SU-DHL-6 (cell line): ENCODE results near the gene NLN.

Experiments used
- EZH2phosphoT487 ChIP-seq: fragments of 200-600 bp; sonication (generic), shearing (Covaris generic); conservative IDR thresholded peaks from 2 replicates; pipeline ENCODE4 v1.6.1; 2018; ENCODE audit warnings: mild to moderate bottlenecking, antibody characterized with exemption, low read length, moderate library complexity, mixed read lengths
- TF ChIP-seq, protein P1 (sequence below): fragments of 200-600 bp; sonication (generic); IDR thresholded peaks from one replicate; pipeline ENCODE4 v1.5.1; 2017; ENCODE audit warnings: antibody characterized with exemption, mild to moderate bottlenecking, low read length, moderate library complexity; ENCODE audit not compliant: insufficient read depth, poor library complexity, severe bottlenecking

GRCh38 chr5:65846101-65846500 lies 124.1 kb downstream of the NLN start:
- TF ChIP-seq, protein P1, sequence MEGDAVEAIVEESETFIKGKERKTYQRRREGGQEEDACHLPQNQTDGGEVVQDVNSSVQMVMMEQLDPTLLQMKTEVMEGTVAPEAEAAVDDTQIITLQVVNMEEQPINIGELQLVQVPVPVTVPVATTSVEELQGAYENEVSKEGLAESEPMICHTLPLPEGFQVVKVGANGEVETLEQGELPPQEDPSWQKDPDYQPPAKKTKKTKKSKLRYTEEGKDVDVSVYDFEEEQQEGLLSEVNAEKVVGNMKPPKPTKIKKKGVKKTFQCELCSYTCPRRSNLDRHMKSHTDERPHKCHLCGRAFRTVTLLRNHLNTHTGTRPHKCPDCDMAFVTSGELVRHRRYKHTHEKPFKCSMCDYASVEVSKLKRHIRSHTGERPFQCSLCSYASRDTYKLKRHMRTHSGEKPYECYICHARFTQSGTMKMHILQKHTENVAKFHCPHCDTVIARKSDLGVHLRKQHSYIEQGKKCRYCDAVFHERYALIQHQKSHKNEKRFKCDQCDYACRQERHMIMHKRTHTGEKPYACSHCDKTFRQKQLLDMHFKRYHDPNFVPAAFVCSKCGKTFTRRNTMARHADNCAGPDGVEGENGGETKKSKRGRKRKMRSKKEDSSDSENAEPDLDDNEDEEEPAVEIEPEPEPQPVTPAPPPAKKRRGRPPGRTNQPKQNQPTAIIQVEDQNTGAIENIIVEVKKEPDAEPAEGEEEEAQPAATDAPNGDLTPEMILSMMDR = no peak
- TF ChIP-seq EZH2phosphoT487 = no peak
